Measurements from ENCODE around the gene WWOX. TPM values are rescaled to one million over a fixed set of nuclear protein-coding genes. Genes with fewer than 3 reads are reported as not detected.
A peak's percentile ranks its signal among the peaks of the same experiment; 100 is the strongest.

Gene WWOX
- total and polyA plus RNA-seq, 2 of the 13 experiments (the other 11 are each of a cell fraction or from before 2014, with no cell fraction given) = 9.1 to 37.4 TPM

DNA sequence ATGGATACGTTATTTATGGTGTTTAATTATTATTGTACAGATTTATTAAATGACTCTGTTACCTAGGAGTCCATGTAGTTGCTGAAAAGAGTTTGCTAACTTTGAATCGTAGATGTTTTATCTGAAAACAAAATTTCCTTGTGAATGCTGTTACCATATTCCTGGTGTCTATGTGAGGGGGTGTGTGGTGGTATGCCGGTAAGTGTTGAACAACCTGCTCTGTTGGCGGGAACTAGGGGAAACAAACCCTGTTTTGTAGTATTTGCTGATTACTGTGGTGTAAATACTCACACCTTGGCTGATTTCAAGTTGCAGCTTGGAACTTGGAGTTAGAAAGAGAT lies 386.4 kb downstream of the WWOX start (continued):
- TF ChIP-seq ATF1 (CRISPR knock-in tag; IDR thresholded peaks at IDR 0.05) = peak; percentile 61; the same call in 1 of the 2 replicates
- no peak for TF ChIP-seq ZNF432 (CRISPR knock-in tag; IDR thresholded peaks at IDR 0.05; ENCODE audit: borderline replicate concordance)
- no peak for TF ChIP-seq ZNF775 (CRISPR knock-in tag; IDR thresholded peaks at IDR 0.05; ENCODE audit: borderline replicate concordance)
- TF ChIP-seq MZF1 (CRISPR knock-in tag; IDR thresholded peaks at IDR 0.05; ENCODE audit: borderline replicate concordance) = no peak
- TF ChIP-seq, protein P1, sequence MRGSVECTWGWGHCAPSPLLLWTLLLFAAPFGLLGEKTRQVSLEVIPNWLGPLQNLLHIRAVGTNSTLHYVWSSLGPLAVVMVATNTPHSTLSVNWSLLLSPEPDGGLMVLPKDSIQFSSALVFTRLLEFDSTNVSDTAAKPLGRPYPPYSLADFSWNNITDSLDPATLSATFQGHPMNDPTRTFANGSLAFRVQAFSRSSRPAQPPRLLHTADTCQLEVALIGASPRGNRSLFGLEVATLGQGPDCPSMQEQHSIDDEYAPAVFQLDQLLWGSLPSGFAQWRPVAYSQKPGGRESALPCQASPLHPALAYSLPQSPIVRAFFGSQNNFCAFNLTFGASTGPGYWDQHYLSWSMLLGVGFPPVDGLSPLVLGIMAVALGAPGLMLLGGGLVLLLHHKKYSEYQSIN (CRISPR knock-in tag; IDR thresholded peaks at IDR 0.05; ENCODE audit: borderline replicate concordance) = no peak
- TF ChIP-seq, protein P2, sequence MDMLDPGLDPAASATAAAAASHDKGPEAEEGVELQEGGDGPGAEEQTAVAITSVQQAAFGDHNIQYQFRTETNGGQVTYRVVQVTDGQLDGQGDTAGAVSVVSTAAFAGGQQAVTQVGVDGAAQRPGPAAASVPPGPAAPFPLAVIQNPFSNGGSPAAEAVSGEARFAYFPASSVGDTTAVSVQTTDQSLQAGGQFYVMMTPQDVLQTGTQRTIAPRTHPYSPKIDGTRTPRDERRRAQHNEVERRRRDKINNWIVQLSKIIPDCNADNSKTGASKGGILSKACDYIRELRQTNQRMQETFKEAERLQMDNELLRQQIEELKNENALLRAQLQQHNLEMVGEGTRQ (IDR thresholded peaks at IDR 0.05; ENCODE audit: low read depth, low read length) = no peak
- TF ChIP-seq, protein P2 (CRISPR knock-in tag; IDR thresholded peaks at IDR 0.05; ENCODE audit: borderline replicate concordance) = no peak
- TF ChIP-seq ZNF558 (CRISPR knock-in tag; IDR thresholded peaks at IDR 0.05; ENCODE audit: borderline replicate concordance) = 0 out of 2 replicates have a peak, but pooled peaks have one; percentile 9
- TF ChIP-seq, protein P3, sequence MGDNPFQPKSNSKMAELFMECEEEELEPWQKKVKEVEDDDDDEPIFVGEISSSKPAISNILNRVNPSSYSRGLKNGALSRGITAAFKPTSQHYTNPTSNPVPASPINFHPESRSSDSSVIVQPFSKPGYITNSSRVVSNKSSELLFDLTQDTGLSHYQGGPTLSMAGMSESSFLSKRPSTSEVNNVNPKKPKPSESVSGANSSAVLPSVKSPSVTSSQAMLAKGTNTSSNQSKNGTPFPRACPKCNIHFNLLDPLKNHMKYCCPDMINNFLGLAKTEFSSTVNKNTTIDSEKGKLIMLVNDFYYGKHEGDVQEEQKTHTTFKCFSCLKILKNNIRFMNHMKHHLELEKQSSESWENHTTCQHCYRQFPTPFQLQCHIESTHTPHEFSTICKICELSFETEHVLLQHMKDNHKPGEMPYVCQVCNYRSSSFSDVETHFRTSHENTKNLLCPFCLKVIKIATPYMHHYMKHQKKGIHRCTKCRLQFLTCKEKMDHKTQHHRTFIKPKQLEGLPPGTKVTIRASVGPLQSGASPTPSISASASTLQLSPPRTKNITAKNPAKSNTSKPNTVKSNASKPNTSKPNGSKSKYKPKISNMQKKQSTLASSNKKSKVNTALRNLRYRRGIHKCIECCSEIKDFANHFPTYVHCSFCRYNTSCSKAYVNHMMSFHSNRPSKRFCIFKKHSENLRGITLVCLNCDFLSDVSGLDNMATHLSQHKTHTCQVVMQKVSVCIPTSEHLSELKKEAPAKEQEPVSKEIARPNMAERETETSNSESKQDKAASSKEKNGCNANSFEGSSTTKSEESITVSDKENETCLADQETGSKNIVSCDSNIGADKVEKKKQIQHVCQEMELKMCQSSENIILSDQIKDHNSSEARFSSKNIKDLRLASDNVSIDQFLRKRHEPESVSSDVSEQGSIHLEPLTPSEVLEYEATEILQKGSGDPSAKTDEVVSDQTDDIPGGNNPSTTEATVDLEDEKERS (CRISPR knock-in tag; IDR thresholded peaks at IDR 0.05) = peak; percentile 57; the same call in 1 of the 2 replicates
- TF ChIP-seq, protein P4, sequence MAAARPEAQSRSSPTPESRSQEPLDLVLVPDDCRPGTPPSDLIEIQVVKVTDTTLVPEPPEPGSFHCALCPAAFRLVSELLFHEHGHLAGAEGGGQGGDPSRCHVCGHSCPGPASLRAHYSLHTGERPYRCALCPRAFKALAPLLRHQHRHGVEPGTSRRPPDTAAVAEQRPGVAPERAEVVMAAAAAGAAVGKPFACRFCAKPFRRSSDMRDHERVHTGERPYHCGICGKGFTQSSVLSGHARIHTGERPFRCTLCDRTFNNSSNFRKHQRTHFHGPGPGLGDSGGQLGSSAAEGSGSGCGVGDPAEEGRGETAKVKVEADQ (CRISPR knock-in tag; IDR thresholded peaks at IDR 0.05; ENCODE audit: borderline replicate concordance) = no peak
- TF ChIP-seq TCF7L2 (IDR thresholded peaks at IDR 0.05; ENCODE audit: low read depth, low read length) = no peak
- no peak for TF ChIP-seq TCF12 (IDR thresholded peaks at IDR 0.05)
- TF ChIP-seq TCF12 (CRISPR knock-in tag; IDR thresholded peaks at IDR 0.05) = no peak
- TF ChIP-seq ZBTB1 (CRISPR knock-in tag; IDR thresholded peaks at IDR 0.05; ENCODE audit: borderline replicate concordance) = no peak
- TF ChIP-seq MXI1 (IDR thresholded peaks at IDR 0.05; ENCODE audit: borderline replicate concordance, low read depth, low read length) = no peak
- no peak; the same call in 1 of the 2 replicates for TF ChIP-seq HMG20B (CRISPR knock-in tag; conservative IDR thresholded peaks at IDR 0.05)
- no peak for TF ChIP-seq SMARCE1 (IDR thresholded peaks at IDR 0.05; ENCODE audit: borderline replicate concordance)
- TF ChIP-seq, protein P5, sequence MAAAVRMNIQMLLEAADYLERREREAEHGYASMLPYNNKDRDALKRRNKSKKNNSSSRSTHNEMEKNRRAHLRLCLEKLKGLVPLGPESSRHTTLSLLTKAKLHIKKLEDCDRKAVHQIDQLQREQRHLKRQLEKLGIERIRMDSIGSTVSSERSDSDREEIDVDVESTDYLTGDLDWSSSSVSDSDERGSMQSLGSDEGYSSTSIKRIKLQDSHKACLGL (CRISPR knock-in tag; IDR thresholded peaks at IDR 0.05) = no peak
- TF ChIP-seq, protein P6, sequence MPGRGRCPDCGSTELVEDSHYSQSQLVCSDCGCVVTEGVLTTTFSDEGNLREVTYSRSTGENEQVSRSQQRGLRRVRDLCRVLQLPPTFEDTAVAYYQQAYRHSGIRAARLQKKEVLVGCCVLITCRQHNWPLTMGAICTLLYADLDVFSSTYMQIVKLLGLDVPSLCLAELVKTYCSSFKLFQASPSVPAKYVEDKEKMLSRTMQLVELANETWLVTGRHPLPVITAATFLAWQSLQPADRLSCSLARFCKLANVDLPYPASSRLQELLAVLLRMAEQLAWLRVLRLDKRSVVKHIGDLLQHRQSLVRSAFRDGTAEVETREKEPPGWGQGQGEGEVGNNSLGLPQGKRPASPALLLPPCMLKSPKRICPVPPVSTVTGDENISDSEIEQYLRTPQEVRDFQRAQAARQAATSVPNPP (CRISPR knock-in tag; IDR thresholded peaks at IDR 0.05) = no peak
- no peak for TF ChIP-seq MLLT10 (CRISPR knock-in tag; IDR thresholded peaks at IDR 0.05)
- TF ChIP-seq ZMYM2 (CRISPR knock-in tag; IDR thresholded peaks at IDR 0.05) = no peak
- no peak for TF ChIP-seq NRL (CRISPR knock-in tag; IDR thresholded peaks at IDR 0.05; ENCODE audit: borderline replicate concordance)
- TF ChIP-seq ZNF256 (CRISPR knock-in tag; conservative IDR thresholded peaks at IDR 0.05) = no peak
